Measurements from ENCODE around the gene EFNA5.

GRCh38 chr5:107485184-107485583, 185.6 kb downstream of the EFNA5 start:
- TF ChIP-seq CTCF (IDR thresholded peaks at IDR 0.05) (no peak), FOXJ3 (CRISPR knock-in tag; IDR thresholded peaks at IDR 0.05) (no peak), TCF12 (IDR thresholded peaks at IDR 0.05) (no peak), RCOR1 (IDR thresholded peaks at IDR 0.05; ENCODE audit: low read length) (no peak), POLR2AphosphoS5 (IDR thresholded peaks at IDR 0.05; ENCODE audit: low read depth, low read length) (no peak), SIN3A (IDR thresholded peaks at IDR 0.05; ENCODE audit: borderline replicate concordance, low read depth, low read length) (no peak), MAX (IDR thresholded peaks at IDR 0.05; ENCODE audit: low read depth) (no peak), MXI1 (IDR thresholded peaks at IDR 0.05; ENCODE audit: low read depth, low read length) (no peak)

All from SK-N-SH (cell line).